Peyer's patch (tissue), 4 donors: ENCODE results near the gene UQCRQ. TPM values are rescaled to one million over a fixed set of nuclear protein-coding genes. Genes with fewer than 3 reads are reported as not detected.
A peak's percentile ranks its signal among the peaks of the same experiment; 100 is the strongest.

Source experiments
- DNase-seq, 3 donors: peaks; one replicate each; pipeline ENCODE4 v3.0.0-alpha.2; 2017 to 2019
- H3K27ac ChIP-seq, 4 donors: fragments of 200-600 bp; sonication (generic); one replicate each; pipeline ENCODE4 v1.5.1; 2016 to 2019
- H3K27me3 ChIP-seq, 2 donors: fragments of 200-600 bp; sonication (generic); one replicate each; pipeline ENCODE4 v1.5.1; 2019
- H3K36me3 ChIP-seq, 3 donors: fragments of 200-600 bp; sonication (generic); one replicate each; pipeline ENCODE4 v1.5.1; 2016 to 2019
- H3K4me1 ChIP-seq, 4 donors: fragments of 200-600 bp; sonication (generic); one replicate each; pipeline ENCODE4 v1.5.1; 2016 to 2019
- H3K4me3 ChIP-seq, 4 donors: fragments of 200-600 bp; sonication (generic); 1 replicate in 3 of 4; 2 replicates in 1 of 4; pipeline ENCODE4 v1.5.1; 2016 to 2019; ENCODE audit warnings: mild to moderate bottlenecking in 1 of 4
- H3K9me3 ChIP-seq, 4 donors: fragments of 200-600 bp; sonication (generic); one replicate each; pipeline ENCODE4 v1.5.1; 2016 to 2019; ENCODE audit warnings: mild to moderate bottlenecking in 1 of 4
- CTCF ChIP-seq, 6 experiments: fragments of 450-650 bp in 4 of 6; fragments of 200-600 bp in 2 of 6; sonication (generic) in 1 of 6; IDR thresholded peaks; one replicate each; pipeline ENCODE4 v1.5.1; 2017 to 2019; ENCODE audit warnings: antibody characterized with exemption in 6 of 6, mild to moderate bottlenecking in 3 of 6, moderate library complexity in 1 of 6
- POLR2A ChIP-seq, 2 donors: fragments of 450-650 bp; IDR thresholded peaks; one replicate each; pipeline ENCODE4 v1.5.1; 2017; ENCODE audit warnings: antibody characterized with exemption in 2 of 2, mild to moderate bottlenecking in 2 of 2, moderate library complexity in 2 of 2
- total RNA-seq, 4 donors: library from RNA; depleted of rRNA; stranded (reverse); fragments of >200 nt; gene quantifications; one replicate each; pipeline ENCODE4 v1.1.0, GENCODE V29; 2016

UQCRQ gene
- total RNA-seq, 4 donors from 2014 or later = 71.8 to 366 (median 196) TPM

- no peak for TF ChIP-seq CTCF (IDR thresholded peaks at IDR 0.05)
- TF ChIP-seq POLR2A (IDR thresholded peaks at IDR 0.05) = no peak
- H3K27ac ChIP-seq = peak overlapping the region in 3 of 4 donors; percentile 74 to 93 (median 91)
- H3K27me3 ChIP-seq = no peaks in the 10 kb centered on the region
- H3K36me3 ChIP-seq = no peaks in the 10 kb centered on the region
- DNase-seq = no peak
- H3K4me1 ChIP-seq = peaks cover 0 to 40% (median 4%) of the 10 kb centered on the region in 4 donors
- H3K4me3 ChIP-seq = no peak overlapping the region
- H3K9me3 ChIP-seq = no peaks in the 10 kb centered on the region
Measured at GRCh38 chr5:132836852-132837251, 29.6 kb upstream of the UQCRQ start.

DNA sequence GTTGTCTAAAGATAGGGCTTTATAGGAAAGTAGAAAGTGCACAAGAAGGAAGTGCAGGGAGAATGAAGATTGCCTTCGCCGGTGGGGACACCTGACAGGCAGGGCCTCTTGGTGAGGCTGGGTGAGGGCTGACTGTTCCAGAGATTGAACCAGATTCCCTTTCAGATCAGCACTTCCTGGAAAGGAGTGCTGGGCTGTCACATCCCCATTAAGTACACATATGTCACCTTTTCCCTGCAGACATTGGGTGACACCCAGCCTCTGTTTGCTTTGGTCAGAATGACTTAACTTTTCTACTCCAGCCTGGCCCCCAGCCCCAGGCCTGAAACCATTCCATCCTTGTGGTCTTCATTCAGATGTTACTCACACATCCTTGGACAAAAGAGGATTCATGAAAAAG, 28.6 kb upstream of the UQCRQ start:
- DNase-seq = peak in 1 of 3 donors; percentile 68
- Histone ChIP-seq H3K4me1 (peaks cover 0 to 40% (median 4%) of the 10 kb centered on the region in 4 donors), H3K9me3 (no peaks in the 10 kb centered on the region), H3K27me3 (no peaks in the 10 kb centered on the region), H3K4me3 (no peak overlapping the region), H3K27ac (peak overlapping the region in 3 of 4 donors; percentile 74 to 93 (median 91)), H3K36me3 (no peaks in the 10 kb centered on the region)
- TF ChIP-seq CTCF (IDR thresholded peaks at IDR 0.05) (no peak), POLR2A (IDR thresholded peaks at IDR 0.05) (peak in 1 of 2 donors; percentile 43)

GRCh38 chr5:132838516-132839282, 27.7 kb upstream of the UQCRQ start:
- DNase-seq = no peak
- H3K4me3 ChIP-seq = no peak overlapping the region
- H3K27me3 ChIP-seq = no peaks in the 10 kb centered on the region
- H3K27ac ChIP-seq = peak overlapping the region in 3 of 4 donors; percentile 74 to 93 (median 91)
- no peaks in the 10 kb centered on the region for H3K36me3 ChIP-seq
- no peaks in the 10 kb centered on the region for H3K9me3 ChIP-seq
- TF ChIP-seq CTCF (IDR thresholded peaks at IDR 0.05) (no peak), POLR2A (IDR thresholded peaks at IDR 0.05) (no peak)
- peaks cover 0 to 40% (median 4%) of the 10 kb centered on the region in 4 donors for H3K4me1 ChIP-seq

DNA sequence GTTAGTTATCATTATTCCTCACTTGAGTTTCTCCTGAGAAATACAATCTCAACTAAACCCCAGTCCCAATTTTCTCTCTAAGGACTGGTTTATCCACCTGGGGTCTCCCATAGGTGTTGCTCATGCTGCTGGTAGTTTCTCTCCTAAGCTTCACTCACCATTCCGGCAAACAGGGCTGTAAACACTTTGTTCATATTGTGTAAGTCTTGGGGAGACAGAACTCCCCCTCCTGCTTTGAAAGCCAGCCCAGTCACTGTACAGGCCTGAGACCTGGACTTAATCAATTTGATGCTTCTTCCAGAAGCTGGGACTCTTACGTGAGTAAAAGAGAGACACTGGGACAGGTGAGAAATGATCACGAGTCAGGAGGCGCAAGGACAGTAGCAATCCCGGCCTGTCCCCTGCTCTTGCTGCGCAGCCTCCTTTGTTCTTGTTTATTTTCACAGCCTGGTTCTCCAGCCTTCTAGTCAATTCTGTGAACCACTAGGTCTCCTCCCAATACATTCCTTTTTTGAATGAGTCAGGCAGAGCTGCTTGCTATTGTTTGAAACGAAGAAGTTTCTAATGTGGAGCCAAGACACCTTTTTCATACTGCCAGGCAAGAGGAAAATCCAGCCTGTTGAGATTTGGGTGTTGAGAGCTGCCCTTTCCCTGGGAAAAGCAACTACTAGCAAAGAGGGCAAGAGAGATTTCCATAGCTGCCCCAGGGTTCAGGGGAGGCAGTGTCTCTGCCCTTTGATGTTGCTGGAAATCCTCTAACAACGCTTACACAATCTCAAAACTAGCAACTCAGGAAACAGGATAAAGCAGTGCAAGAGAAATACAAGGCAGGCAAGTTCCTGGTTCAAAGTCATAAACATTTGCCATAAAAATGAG, 26.8 kb upstream of the UQCRQ start:
- H3K9me3 ChIP-seq = no peaks in the 10 kb centered on the region
- H3K4me3 ChIP-seq = no peak overlapping the region
- no peaks in the 10 kb centered on the region for H3K27me3 ChIP-seq
- peaks cover 0 to 40% (median 4%) of the 10 kb centered on the region in 4 donors for H3K4me1 ChIP-seq
- TF ChIP-seq CTCF (IDR thresholded peaks at IDR 0.05) (no peak), POLR2A (IDR thresholded peaks at IDR 0.05) (peak in 1 of 2 donors; percentile 40)
- DNase-seq = no peak
- H3K27ac ChIP-seq = peak overlapping the region in 3 of 4 donors; percentile 74 to 93 (median 91)
- H3K36me3 ChIP-seq = no peaks in the 10 kb centered on the region

- no peaks in the 10 kb centered on the region for H3K36me3 ChIP-seq
- H3K4me3 ChIP-seq = no peak overlapping the region
- TF ChIP-seq CTCF (IDR thresholded peaks at IDR 0.05) = no peak
- TF ChIP-seq POLR2A (IDR thresholded peaks at IDR 0.05) = no peak
- H3K27ac ChIP-seq = peak overlapping the region in 3 of 4 donors; percentile 74 to 93 (median 91)
- no peaks in the 10 kb centered on the region for H3K27me3 ChIP-seq
- no peaks in the 10 kb centered on the region for H3K9me3 ChIP-seq
- DNase-seq = no peak
- H3K4me1 ChIP-seq = peaks cover 0 to 40% (median 4%) of the 10 kb centered on the region in 4 donors
Measured at GRCh38 chr5:132840313-132840712, 26.1 kb upstream of the UQCRQ start.
